Activated CD4-positive, alpha-beta T cell treated with anti-CD3 and anti-CD28 coated beads, Interleukin-2, amount 10 ng/mL, durations not matched to agents 7 days and 5 days (primary cell): Measurements from ENCODE around the gene MRPL33. TPM values are rescaled to one million over a fixed set of nuclear protein-coding genes. Genes with fewer than 3 reads are reported as not detected.

Experiments used
- CTCF ChIA-PET: fragments of 350-600 bp; sonication (Branson Sonifier 250); formaldehyde crosslinking; loops from one replicate; lab custom pipeline; 2021; ENCODE audit warnings: antibody characterized with exemption; lab: Charles Lee
- POLR2A ChIA-PET: fragments of 350-600 bp; sonication (Branson Sonifier 250); formaldehyde crosslinking; loops from one replicate; lab custom pipeline; 2021; ENCODE audit warnings: antibody characterized with exemption; lab: Charles Lee
- DNase-seq: peaks from one replicate; pipeline ENCODE4 v3.0.0-alpha.2; 2020
- H3K27ac Mint-ChIP-seq: one replicate; pipeline ENCODE4 v1.8.0; 2021; ENCODE audit warnings: mild to moderate bottlenecking, moderate library complexity, mixed read lengths
- H3K27me3 Mint-ChIP-seq: one replicate; pipeline ENCODE4 v1.8.0; 2021; ENCODE audit warnings: mixed read lengths
- H3K36me3 Mint-ChIP-seq: one replicate; pipeline ENCODE4 v1.8.0; 2021; ENCODE audit warnings: low read depth, mixed read lengths
- H3K4me1 Mint-ChIP-seq: one replicate; pipeline ENCODE4 v1.8.0; 2021; ENCODE audit warnings: mixed read lengths
- H3K4me3 Mint-ChIP-seq: one replicate; pipeline ENCODE4 v1.8.0; 2021; ENCODE audit warnings: mild to moderate bottlenecking, moderate library complexity, mixed read lengths
- H3K9me3 Mint-ChIP-seq: one replicate; pipeline ENCODE4 v1.8.0; 2021; ENCODE audit warnings: mixed read lengths
- total RNA-seq, 2 experiments: library from RNA; stranded (reverse); gene quantifications; one replicate each; pipeline ENCODE4 v1.2.3, GENCODE V29; 2021

The MRPL33 gene
- total RNA-seq, 2 experiments from 2014 or later: 43.5 to 49.7 TPM

DNA sequence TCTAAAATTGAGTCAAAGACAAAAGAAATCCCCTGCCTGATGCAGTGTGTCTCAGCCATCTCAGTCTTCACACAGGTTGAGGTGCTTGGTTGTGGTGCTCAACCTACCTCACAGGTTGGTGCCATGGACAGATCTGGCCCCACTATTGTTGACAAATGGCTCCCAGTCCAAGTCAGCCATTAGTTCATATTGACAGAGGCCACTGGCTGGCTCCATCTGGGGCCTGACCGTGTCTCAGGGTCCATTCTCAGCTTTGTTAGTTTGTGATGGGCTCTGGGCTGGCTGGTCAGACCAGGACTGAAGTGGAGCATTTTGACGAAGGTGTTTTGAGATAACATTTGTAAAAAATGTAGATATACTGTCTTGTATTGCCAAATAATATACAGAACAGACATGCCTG is 36.9 kb downstream of the MRPL33 start:
- CTCF ChIA-PET: no interaction called here
- Mint-ChIP-seq H3K27me3 (no peaks in the 10 kb centered on the region), H3K36me3 (no peaks in the 10 kb centered on the region), H3K4me1 (peaks cover 2% of the 10 kb centered on the region), H3K4me3 (no peak overlapping the region), H3K27ac (no peak overlapping the region), H3K9me3 (no peaks in the 10 kb centered on the region)
- no peak for DNase-seq
- POLR2A ChIA-PET: no interaction called here

DNA sequence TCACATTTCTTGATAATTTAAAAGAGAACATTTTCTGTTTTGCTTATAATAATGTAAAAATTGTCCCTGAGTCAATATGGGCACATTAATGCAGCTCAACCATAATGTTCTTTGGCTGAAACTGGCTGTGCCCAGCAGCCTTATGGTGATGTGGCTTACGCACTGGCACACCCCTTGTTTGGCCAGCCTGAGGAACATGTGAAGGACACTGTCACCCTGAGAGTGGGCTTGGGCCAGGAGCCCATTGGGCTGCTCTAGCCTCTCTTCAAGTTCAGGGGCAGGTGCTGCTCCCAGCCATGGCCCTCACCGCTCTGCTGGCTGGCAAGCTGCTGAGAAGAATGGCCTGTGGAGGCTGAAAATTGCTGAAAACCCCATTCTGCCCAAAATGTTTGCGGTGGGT is 37.5 kb downstream of the MRPL33 start:
- Mint-ChIP-seq H3K4me3 (no peak overlapping the region), H3K9me3 (no peaks in the 10 kb centered on the region), H3K27ac (no peak overlapping the region), H3K27me3 (no peaks in the 10 kb centered on the region), H3K4me1 (peaks cover 2% of the 10 kb centered on the region), H3K36me3 (no peaks in the 10 kb centered on the region)
- CTCF ChIA-PET: no interaction called here
- DNase-seq: no peak
- POLR2A ChIA-PET: no interaction called here

DNA sequence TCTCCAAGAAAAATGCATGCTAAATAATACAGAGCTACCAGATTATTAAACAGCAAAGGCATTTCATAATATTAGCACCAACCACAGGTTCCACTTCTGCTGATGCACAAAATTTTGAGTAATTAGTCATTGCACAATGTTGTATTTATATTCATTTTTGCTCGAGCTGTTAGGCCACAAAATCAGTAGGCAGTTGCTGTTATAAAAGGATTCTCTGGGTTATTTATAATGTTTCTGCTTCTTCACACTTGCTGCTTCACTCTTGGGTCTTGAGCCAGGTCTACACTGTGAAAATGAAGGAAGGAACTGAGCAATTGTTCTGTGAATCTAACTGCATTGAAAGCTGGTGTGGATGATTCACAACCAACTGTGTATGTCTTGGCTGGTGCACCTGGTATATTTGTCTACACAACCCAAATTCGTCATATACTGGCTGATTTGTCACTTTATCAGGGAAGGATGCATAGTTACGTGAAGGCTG is 38.3 kb downstream of the MRPL33 start:
- CTCF ChIA-PET: interaction anchor here (0.6 kb wide), 1 partner anchor 38 kb away, joined by 3 read pairs; no protein-coding TSS in a partner anchor
- Mint-ChIP-seq H3K27me3 (no peaks in the 10 kb centered on the region), H3K4me3 (no peak overlapping the region), H3K27ac (no peak overlapping the region), H3K36me3 (no peaks in the 10 kb centered on the region), H3K4me1 (peaks cover 2% of the 10 kb centered on the region), H3K9me3 (no peaks in the 10 kb centered on the region)
- DNase-seq: no peak
- POLR2A ChIA-PET: no interaction called here

DNA sequence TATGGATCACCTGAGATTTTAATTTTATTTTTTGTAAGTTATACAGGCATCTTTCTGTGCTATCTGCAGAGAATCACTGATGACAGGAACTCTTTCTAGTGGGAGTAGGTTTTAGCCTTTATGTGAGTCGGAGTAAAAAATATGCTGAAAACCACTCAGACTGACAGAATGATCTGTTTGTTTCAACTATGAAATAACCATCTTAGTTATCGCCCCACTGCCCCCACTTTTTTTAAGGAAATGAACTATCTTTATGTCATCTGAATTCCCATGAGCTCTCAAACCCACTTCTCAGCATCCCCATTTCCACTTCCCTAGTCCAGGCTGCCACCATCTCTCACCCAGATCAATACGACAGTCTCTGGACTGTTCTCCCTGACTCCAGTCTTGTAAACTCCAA is 38.9 kb downstream of the MRPL33 start:
- ChIA-PET CTCF (interaction anchor here (0.5 kb wide), 1 partner anchor 634 kb away, joined by 3 read pairs; no protein-coding TSS in a partner anchor), POLR2A (no interaction called here)
- H3K27ac Mint-ChIP-seq: no peak overlapping the region
- H3K9me3 Mint-ChIP-seq: no peaks in the 10 kb centered on the region
- no peak overlapping the region for H3K4me3 Mint-ChIP-seq
- H3K4me1 Mint-ChIP-seq: peaks cover 2% of the 10 kb centered on the region
- no peaks in the 10 kb centered on the region for H3K36me3 Mint-ChIP-seq
- DNase-seq: no peak
- H3K27me3 Mint-ChIP-seq: no peaks in the 10 kb centered on the region

DNA sequence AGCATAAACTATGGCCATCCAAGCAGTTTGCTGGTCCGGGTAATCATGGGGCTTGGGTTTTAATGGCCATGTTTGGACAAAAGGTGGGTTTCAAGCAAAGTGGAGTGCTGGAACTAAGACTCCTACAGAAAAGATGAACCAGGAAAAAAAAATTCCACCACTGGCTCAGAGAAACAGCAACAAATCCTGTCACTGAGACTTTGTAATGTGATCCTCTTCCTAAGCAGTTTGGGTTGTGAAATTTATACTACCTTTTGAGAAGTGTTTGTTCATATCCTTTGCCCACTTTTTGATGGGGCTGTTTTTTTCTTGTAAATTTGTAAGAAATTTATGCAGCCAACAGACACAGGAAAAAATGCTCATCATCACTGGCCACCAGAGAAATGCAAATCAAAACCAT is 40.2 kb downstream of the MRPL33 start:
- Mint-ChIP-seq H3K27ac (no peak overlapping the region), H3K36me3 (no peaks in the 10 kb centered on the region), H3K9me3 (no peaks in the 10 kb centered on the region), H3K27me3 (no peaks in the 10 kb centered on the region), H3K4me3 (no peak overlapping the region), H3K4me1 (peaks cover 2% of the 10 kb centered on the region)
- no peak for DNase-seq
- POLR2A ChIA-PET: no interaction called here
- CTCF ChIA-PET: no interaction called here

DNA sequence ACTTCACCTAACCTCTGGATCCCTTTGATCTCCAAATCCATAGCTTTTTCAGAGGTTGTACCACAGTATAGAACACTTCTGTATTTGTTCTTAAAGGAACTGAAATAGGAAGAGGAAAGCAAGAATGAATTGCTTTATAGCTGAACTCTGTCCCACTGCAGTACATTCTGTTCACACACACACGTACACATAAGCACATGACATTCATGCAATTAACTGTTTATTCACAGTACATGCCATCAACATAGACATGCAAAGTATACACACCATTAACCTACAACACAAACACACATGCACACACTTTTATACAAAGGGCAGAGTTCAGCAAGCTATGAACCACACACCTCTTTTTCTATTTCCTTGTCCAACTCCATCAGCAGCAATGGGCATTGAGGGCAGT is 43.2 kb downstream of the MRPL33 start:
- CTCF ChIA-PET: interaction anchor here (0.7 kb wide), 1 partner anchor 330 kb away, joined by 4 read pairs; no protein-coding TSS in a partner anchor
- Mint-ChIP-seq H3K4me1 (peaks cover 2% of the 10 kb centered on the region), H3K4me3 (no peak overlapping the region), H3K36me3 (no peaks in the 10 kb centered on the region), H3K27me3 (no peaks in the 10 kb centered on the region), H3K9me3 (no peaks in the 10 kb centered on the region), H3K27ac (no peak overlapping the region)
- POLR2A ChIA-PET: no interaction called here
- DNase-seq: no peak

DNA sequence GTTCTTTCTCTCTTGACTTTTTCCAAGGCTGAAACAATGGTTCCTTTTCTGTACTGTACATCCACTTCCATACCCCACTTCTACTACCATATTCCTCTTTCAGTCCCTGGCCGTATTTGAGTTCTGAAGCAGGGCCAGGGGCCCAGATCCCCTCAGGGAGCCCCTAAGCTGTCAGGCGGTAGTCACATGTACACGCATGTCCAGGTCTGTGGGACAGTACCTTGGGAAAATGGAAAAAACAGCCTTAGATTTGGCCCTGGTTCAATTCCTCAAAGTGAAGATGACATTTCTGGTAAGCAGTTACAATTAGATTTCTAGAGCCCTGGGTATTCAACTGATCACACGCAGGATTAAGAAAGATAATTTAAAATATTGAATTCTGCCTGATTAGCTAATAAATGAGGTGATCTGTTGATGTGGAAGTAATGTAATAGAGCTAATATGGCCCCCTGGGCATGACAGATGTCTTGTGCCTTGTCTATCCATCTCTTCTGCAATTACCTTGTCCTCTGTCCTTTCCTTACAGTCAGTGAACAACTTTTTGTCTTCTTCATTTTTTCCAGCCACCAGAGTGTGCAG is 44.4 kb downstream of the MRPL33 start:
- Mint-ChIP-seq H3K27ac (no peak overlapping the region), H3K9me3 (no peaks in the 10 kb centered on the region), H3K27me3 (no peaks in the 10 kb centered on the region), H3K4me3 (no peak overlapping the region), H3K36me3 (no peaks in the 10 kb centered on the region), H3K4me1 (peaks cover 2% of the 10 kb centered on the region)
- ChIA-PET CTCF (interaction anchor here (1.1 kb wide), 1 partner anchor 12 kb away, joined by 4 read pairs; no protein-coding TSS in a partner anchor), POLR2A (no interaction called here)
- DNase-seq: no peak

DNA sequence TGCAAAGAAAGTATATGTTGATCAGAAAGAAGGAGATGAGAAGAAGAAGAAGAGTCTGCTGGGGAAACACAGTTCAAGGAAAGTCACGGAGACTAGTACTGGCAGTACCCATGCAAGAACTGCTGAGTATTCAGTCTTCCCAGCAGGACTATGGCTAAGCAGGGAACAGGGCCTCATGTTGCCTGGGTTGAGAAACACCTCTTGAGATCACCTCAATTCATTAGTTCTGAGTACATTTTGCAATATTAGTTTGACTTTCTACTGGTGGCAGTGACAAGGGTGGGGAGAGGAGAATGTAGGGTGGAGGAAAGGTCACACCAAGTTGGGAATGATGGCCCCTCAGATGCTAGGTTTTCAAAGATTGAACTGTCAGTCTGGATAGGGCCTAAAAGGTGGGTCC is 50.5 kb downstream of the MRPL33 start:
- POLR2A ChIA-PET: no interaction called here
- Mint-ChIP-seq H3K4me3 (no peak overlapping the region), H3K9me3 (peaks cover 7% of the 10 kb centered on the region), H3K4me1 (no peaks in the 10 kb centered on the region), H3K36me3 (peaks cover 2% of the 10 kb centered on the region), H3K27me3 (no peaks in the 10 kb centered on the region), H3K27ac (no peak overlapping the region)
- no peak for DNase-seq
- CTCF ChIA-PET: interaction anchor here (0.5 to 0.9 kb wide), 2 partner anchors 12 to 439 kb away, joined by 3 to 5 read pairs; no protein-coding TSS in a partner anchor

DNA sequence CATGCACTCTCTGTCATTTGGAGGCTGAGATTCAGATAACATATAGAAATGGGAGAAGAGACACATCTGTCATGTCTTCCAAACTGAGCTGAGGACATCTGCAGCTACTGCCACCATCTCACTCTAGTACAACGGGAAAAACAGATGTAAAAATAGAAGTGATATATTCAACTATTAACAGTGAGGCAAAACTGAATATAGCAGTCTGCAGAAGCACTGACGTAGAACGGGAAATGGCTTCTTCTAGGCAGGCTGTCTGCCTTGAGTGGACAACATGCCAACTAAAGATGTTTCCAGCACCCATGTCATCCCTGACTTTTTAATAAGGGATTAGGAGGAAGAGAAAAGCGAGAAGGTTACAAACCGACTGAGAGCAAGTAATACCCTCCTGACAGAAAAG is 51.6 kb downstream of the MRPL33 start:
- no peaks in the 10 kb centered on the region for H3K27me3 Mint-ChIP-seq
- peaks cover 7% of the 10 kb centered on the region for H3K9me3 Mint-ChIP-seq
- H3K4me3 Mint-ChIP-seq: no peak overlapping the region
- CTCF ChIA-PET: interaction anchor here (0.6 kb wide), 1 partner anchor 242 kb away, joined by 3 read pairs; no protein-coding TSS in a partner anchor
- H3K36me3 Mint-ChIP-seq: peaks cover 2% of the 10 kb centered on the region
- POLR2A ChIA-PET: no interaction called here
- H3K4me1 Mint-ChIP-seq: no peaks in the 10 kb centered on the region
- no peak overlapping the region for H3K27ac Mint-ChIP-seq
- DNase-seq: no peak

DNA sequence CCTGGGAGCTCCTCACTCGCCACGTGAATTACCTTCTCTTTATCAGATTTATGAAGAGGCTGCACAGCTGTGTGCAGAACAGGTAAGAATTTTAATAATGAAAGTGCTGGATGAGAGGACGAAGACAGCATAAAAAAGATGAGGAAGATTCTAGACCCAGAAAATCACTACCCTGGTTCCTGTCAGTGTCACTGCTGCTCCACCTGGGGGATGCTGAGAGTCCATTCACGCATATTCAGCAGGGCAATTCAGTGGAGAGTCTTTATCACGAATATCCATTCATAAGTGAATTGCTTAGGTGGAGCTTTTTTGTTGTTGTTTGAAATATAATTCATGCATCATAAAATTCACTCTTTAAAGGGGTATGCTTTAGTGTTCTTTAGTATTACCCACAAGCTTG is 52.0 kb downstream of the MRPL33 start:
- Mint-ChIP-seq H3K27me3 (no peaks in the 10 kb centered on the region), H3K27ac (no peak overlapping the region), H3K4me3 (no peak overlapping the region), H3K9me3 (peaks cover 7% of the 10 kb centered on the region), H3K4me1 (no peaks in the 10 kb centered on the region), H3K36me3 (peaks cover 2% of the 10 kb centered on the region)
- CTCF ChIA-PET: no interaction called here
- DNase-seq: no peak
- POLR2A ChIA-PET: no interaction called here

DNA sequence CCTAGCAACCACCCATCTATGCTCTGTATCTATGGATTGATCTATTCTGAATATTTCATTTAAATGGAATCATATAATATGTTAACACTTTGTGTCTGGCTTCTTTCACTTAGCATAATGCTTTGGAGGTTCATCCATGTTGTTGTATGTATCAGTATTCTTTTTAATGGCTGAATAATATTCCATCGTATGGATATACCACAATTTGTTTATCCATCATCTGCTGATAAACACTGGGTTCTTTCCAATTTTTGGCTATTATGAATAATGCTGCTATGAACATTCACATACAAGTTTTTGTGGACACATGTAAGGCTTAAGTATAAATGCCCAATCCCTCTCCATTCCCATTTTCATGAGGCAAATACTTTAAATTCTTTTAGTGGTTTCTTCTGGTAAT is 52.9 kb downstream of the MRPL33 start:
- ChIA-PET CTCF (no interaction called here), POLR2A (no interaction called here)
- H3K36me3 Mint-ChIP-seq: peaks cover 2% of the 10 kb centered on the region
- H3K4me1 Mint-ChIP-seq: no peaks in the 10 kb centered on the region
- no peak for DNase-seq
- H3K9me3 Mint-ChIP-seq: peaks cover 7% of the 10 kb centered on the region
- H3K27ac Mint-ChIP-seq: no peak overlapping the region
- no peak overlapping the region for H3K4me3 Mint-ChIP-seq
- no peaks in the 10 kb centered on the region for H3K27me3 Mint-ChIP-seq

DNA sequence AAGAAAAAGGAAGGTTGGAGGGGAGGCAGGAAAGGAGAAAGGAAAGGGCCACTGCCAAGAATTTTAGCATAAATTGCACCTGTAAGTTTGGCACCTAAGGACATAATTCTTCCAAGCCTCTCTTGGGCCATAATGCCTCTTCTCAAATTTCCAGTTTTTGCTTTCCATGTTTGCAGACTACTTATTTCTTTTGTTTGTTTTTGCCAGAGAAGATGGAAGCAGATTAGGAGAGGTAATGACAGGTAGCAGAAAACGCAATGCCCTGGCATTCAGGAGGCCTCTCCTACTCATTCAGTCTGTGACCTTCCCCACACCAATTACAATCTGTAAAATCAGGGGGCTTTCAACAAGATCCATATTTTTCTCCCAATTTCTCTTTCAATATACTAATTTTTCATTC is 56.8 kb downstream of the MRPL33 start:
- ChIA-PET POLR2A (no interaction called here), CTCF (no interaction called here)
- H3K27ac Mint-ChIP-seq: no peak overlapping the region
- no peaks in the 10 kb centered on the region for H3K36me3 Mint-ChIP-seq
- peaks cover 10% of the 10 kb centered on the region for H3K9me3 Mint-ChIP-seq
- no peak for DNase-seq
- H3K4me1 Mint-ChIP-seq: no peaks in the 10 kb centered on the region
- peaks cover 2% of the 10 kb centered on the region for H3K27me3 Mint-ChIP-seq
- H3K4me3 Mint-ChIP-seq: no peak overlapping the region
